ELR (cell line): ENCODE results near the gene PDE4D.

Experiments used
- DNase-seq: peaks from one replicate; pipeline ENCODE4 v3.0.0-alpha.2; 2015; ENCODE audit warnings: low read depth

The PDE4D gene

DNA sequence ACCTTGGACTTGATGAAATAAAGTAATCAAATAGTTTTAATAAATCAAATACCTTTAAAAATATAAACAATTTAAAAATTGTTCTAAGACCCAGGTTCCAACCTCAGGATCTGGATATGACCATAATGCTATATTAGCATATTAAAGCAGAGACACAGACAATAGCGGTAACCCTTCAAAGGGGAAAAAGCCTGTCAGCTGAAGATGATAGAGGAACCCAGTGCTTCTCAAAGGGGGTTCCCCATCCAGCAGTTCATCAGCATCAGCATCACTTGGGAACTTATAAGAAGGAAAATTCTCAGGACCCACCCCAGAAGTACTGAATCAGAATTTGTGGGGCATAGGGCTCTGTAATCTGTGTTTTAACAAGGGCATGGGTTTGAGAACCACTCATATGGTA is 791.1 kb downstream of the PDE4D start:
- no peak for DNase-seq

DNA sequence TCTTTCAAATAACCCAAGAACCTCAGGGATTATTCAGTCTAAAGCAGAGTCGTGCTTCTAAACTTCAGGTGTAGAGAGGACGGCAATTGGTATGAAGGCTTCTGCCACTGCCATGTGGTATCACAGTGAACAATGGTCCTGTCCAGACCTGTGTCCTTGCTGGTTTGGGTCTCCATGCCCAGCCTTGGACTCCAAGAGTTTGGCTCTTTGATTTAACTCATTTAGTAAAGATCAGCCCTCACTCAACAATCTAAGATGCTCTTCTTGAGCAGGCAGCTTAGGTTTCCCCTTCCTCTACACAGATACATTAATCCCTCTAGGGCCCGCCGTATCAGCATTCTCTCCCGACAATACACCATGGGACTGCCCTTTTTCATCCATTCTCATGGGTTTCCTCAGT is 792.7 kb downstream of the PDE4D start:
- DNase-seq, result no peak

DNA sequence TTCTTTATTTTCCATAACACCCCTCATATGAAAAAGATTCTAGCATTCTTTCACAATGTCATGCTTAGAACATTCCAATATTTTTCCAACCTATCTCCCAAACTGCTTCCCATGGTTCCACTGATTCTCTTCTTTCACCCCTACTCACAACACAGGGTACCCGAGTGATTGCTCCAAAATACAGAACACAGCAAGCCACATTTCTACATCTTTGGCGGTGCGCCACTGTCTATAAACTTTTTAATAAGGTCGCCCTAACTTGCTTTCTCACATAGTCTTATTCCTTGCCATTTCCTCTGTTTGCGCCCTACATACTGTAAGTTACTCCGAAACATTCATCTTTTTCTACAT is 793.6 kb downstream of the PDE4D start:
- no peak for DNase-seq

DNA sequence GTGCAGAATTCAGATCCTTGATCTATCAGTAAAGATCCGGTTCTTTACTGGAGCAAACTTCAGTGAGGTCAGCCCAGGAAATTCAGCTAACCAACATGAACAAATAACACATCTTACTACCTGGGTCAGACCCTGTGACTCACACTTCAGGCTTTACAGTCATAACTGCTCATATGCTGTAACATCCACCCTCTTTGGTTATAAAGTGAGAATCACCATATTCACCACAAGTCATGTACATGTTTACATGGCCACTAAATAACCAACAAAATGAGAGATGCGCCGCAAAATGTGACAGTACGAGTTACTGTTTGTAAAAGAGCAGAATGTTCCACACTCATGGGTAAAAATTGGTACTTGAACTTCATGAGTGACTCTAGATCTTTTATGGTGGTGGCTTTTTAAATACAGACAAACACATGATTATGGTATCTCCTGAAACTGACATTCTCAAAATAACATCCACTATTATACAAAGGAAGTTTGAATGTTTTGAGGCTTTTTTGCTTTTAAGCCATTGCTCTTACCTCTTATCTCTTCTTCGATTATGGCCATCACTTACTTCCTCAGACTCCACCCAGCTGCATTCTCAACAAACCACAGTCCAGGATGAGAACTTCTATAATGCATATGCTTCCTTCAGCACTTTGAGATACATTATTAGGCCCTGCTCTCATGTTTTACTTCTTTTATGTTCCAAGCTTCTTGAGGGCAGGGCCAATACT is 794.1 kb downstream of the PDE4D start:
- peak; percentile 96 for DNase-seq

DNA sequence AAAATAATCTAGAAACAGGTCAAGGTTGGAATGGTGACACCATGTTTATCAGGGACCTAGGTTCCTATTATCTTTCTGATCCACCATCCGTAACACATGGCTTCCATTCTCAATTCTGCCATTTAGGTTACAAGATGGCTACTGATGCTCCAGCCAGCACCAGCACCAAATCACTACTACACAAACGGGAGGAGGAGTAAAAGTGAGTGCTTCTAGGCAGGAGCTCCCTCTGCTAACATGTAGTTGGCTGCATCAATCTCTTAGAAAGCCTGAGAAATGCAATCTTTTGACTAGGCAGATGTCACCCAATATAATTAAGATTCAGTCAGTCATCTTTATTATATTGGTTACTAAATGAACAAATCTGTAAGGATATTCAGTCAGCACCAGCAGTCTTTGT is 794.8 kb downstream of the PDE4D start:
- DNase-seq, result no peak

DNA sequence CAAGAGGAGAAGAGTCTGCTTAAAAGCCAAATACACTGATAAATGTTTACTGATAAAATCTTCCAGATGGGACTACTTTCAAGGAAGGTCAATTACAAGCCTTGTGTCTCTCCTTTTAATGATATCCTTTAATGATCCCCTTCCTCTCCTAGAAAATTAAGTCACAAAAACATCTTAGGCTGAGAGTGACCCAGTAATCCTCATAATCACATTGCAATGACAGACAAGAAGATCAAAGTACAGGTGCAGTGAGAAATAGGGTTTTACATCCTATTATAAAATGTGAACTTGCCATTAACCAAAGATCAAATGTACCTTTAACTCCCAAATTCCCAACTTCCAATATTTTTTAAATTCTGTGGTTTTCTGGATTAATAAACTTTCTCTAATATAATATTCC is 795.8 kb downstream of the PDE4D start:
- DNase-seq, result no peak

DNA sequence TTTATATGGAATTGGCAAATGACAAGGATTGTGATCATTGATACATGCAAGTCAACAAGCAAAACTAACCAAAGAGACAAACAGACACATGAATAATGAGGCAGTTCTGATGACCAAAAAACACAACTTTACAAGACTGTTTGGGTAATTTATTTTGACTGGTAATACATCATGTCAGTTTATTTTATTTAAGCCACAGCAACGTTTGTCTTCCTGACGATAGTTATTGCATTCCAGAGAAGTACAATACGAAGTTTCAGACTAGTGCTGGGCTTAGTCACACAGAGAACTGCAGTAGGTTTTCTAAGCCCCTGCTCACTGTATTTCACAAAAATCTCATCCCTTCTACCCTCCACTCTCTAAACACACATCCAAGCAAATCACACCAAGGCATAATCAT is 796.4 kb downstream of the PDE4D start:
- peak; percentile 71 for DNase-seq

DNA sequence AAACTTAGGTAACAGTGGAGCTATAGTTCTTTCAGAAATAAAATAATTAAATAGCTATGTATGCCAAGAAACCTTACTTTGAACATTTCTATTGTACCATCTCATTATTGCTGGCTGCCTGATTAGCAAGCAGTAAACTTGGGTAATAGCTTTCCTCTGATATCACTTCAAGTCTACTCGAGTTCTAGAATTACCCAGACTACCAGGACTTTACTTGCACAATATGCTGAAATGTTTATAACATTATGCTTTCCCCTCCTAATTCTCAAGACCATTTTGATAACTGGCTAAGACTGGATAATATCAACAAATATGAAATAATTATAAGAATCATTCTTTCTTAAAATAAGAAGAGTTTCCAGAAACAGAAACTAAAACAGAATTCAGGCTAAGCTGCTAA is 798.0 kb downstream of the PDE4D start:
- no peak for DNase-seq

DNA sequence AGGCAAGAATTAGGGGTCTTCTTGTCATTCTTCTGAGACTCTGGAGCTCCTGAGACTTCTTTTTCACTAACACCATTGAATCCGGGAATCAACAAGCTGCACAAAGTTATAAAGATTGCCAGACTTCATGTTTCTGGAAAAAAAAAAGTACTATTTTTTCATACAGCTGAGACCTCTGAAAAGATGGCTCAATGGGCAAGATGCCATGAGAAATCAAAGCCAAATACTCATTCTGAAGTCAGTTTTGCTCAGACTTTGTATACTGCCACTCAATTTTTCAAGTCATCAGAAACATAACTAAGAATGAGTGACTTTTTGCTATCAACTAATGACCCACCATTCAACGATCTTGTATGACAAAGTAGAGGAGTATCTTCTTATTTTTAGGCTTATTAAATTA is 798.7 kb downstream of the PDE4D start:
- no peak for DNase-seq

DNA sequence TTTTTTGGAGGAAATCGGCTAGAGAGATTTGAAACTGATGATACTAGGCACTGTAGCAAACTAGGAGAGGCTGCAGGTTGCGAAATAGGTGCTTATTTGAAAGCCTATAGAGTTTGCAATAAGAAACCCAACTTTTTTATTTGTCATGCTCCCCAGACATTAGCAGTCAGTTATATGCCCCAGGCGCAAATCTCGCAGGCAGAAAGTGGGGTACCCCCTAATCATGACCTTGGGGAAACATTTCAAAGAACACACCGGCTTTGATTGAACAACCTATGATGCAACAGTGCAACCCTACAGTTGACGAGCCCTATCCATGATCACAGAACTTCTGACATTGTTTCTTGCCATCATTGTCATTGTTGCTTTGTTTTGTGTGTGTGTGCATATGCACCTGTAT is 800.2 kb downstream of the PDE4D start:
- DNase-seq, result no peak

DNA sequence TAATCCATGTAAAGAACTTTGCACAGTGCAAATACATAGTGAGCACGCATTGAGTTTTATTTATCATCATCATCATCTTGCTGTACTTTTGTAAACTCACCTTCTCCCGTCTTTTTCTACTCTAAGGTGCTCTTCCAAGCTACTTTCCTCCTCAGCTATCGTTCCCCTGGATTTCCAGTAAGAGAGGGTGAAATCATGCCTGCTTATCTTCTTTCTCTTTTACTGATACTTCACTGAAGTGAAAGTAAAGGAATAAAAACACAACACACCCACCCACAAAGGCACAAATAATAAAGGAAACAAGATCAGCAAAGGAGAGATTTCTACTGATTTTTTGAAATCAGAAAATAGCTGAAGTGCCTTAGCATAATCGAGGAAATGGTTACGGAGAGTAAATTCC is 800.8 kb downstream of the PDE4D start:
- no peak for DNase-seq

DNA sequence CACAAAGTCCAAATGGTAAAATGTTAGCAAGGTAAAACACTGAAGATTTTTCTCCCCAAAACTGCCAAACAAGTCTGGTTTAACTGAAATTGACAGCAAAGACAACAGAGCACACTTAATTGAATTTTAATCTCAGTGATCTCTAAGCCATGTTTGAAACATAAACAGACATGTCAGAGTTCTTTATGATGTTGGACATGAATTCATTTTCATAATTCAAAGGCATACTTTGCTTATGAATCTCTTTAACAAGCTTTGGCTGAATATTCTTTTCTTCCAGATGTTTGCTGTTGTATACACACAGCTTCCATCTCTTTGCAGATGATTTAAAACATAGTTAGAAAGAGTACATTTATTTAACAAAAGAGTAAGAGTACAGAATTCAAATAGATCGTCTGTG is 801.6 kb downstream of the PDE4D start:
- no peak for DNase-seq

DNA sequence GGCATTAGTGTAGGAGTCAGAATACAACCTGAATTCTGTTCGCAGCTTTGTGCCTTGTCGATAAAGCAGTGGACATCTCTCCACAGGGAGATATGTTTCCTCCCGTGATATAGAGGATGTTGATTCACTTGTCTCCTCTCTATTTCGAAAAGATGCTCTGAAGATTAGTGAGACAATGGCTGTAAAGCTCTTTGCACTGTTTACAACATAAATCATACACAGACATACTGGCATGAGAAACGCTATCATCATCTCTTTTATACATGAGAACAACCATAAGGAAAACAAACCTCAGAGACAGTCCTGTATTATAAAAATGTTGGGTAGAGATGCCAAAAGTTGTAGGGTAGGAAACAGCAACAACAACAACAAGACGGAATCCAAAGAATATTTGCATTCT is 803.2 kb downstream of the PDE4D start:
- DNase-seq, result no peak

DNA sequence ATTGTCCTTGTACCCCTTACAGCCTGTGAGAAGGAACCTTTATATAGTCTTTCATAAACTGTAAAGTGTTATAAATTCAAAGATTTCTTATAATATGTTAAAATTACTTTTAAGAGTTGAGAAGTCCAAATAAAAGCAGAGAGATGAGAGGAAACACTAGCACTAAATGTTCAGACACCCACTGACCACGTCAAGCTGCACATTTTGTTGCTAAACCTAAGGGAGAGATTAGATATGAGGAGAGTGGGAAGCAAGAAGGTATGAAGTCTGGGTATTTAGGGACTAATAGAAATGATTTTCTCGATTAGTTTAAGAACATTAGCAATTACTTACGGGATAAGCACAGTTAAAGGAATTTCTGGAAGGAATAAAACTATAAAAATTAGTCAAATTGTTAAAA is 803.8 kb downstream of the PDE4D start:
- DNase-seq, result no peak

DNA sequence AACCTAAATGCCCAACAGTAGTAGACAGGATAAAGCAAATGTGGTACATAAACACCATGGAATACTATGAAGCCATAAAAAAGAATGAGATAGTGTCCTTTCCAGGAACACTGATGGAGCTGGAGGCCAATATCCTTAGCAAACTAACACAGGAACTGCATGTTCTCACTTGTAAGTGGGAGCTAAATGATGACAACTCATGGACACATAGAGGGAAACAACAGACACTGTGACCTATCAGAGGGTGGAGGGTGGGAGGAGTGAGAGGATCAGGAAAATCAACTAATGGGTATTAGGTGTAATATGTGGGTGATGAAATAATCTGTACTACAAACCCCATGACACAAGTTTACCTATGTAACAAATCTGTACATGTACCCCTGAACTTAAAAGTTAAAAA is 805.0 kb downstream of the PDE4D start:
- DNase-seq, result no peak

DNA sequence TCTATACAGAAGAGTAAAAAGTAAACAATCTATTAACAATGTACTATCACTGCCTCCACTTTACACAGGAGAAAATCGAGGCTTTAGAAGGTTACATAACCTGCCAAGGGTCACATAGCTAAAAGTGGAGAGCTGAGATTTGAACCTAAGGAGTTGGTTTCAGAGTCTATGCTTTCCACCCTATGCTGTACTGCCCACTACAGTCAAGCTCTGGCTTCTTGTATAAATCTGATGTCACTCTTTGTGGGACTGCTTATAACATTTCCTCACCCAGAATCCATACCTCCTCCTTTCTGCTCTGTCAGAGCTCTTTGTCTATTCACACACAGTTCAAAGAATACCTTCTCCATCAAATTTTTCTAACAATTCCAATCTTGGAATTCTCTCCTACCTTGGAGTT is 807.5 kb downstream of the PDE4D start:
- DNase-seq, result no peak

DNA sequence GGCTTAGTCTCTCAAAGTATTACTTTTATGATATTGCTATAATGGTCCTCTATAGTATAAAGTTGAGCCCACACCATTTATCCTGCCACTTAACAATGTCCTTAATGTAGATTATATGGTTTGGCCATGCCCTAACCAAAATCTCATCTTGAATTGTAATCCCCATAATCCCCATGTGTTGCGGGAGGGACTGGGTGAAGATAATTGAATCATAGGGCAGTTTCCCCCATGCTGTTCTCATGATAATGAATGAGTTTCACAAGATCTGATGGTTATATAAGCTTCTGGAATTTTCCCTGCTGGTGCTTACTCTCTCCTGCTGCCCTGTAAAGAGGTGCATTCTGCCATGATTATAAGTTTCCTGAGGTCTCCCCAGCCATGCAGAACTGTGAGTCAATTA is 811.8 kb downstream of the PDE4D start:
- DNase-seq, result no peak

DNA sequence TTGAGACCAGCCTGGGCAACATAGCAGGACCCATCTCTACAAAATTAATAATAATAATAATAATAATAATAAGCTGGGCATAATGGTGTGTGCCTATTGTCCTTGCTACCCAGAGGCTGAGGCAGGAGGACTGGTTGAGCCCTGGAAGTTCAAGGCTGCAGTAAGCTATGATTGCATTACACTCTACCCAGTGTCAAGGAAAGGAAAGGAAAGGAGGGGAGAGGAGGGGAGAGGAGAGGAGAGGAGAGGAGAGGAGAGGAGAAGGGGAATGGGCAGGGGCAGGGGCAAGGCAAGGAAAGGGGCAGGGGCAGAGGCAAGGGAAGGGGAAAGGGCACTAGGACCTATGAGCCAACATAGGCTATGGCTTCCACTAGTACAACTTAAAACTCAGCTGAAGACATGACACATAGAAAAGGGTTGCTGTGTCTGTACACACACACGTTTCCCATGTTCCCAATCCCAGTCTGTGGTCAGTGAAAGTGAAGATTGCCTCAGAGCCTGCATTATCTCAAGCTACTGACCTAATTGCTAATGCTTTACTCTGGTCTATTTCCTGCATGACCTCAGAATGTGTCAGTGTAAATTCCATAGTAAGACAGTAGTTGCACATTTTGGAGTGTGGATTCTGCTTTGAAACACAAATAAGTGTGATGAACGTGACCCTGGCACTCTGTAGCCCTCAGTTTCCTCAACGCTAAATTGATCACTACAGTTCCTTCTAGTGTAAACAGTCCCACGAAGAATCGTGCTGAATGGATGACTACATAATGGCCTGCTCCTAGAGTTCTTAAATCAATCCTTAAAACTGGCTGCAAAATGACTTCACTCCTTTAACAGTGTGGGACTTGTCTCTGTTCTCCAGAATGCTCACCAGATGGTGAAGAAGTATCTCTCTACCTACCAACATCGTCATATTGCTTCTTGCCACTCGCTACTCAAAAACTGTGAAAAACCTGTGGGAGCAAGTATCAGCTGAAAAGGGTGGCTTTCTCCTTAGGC is 813.6 kb downstream of the PDE4D start:
- peak; percentile 98 for DNase-seq

DNA sequence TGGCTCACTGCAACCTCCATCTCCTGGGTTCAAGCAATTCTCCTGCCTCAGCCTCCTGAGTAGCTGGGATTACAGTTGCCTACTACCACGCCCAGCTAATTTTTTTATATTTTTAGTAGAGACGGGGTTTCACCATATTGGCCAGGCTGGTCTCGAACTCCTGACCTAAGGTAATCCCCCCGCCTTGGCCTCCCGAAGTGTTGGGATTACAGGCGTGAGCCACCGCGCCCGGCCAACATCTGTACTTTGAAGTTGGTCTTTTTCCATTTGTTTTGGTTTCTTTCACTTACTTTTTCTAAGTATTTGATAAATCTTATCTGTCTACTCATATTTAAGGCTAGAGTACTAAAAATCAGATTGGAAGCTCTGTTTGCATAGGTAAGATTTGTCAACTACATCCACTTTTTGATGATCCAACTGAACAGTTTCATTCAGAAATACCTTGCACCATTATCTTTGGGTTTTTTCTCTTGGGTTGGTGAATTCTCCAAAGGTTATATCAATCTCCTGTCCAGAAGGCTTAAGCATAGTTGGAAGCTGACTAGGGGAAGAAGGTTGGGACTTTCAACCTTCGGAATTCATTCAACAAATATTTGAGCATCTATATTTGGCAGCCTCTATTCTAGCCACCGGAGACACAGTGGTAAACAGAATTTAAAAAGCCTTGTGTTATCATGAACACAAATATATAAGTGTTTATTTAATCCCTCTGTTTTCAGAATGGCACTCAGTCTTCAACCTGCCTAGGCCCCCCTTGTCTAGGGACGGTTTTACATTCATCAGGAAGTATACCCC is 821.6 kb downstream of the PDE4D start:
- no peak for DNase-seq

DNA sequence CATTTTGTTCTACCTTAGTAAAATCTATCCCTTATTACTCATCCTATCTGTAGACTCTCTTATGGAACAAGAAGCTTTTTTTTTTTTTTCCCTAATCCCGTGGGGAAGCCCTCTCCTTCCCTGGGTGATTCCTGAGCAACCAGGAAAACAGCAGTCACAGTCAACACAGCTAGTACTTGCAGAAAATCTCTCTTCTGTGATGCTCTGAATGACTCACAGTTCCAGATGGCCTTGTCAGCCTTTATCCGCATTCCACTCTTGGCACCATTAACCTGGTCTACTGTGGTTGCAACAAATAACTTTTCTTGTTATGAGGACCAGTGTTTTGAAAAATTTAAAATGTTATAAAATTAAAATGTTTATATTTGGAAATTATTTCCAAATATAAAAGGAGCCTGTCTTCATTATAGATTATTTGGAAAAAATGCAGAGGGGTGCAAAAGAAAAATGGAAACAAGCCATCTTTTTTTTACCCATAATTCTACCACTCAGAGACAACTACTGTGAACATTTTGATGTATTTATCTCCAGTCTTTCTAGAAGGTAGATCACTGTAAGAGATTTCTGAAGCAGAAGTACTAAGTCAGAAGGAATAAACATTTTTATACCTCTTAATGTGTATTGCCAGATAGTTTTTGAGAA is 824.0 kb downstream of the PDE4D start:
- peak; percentile 96 for DNase-seq

DNA sequence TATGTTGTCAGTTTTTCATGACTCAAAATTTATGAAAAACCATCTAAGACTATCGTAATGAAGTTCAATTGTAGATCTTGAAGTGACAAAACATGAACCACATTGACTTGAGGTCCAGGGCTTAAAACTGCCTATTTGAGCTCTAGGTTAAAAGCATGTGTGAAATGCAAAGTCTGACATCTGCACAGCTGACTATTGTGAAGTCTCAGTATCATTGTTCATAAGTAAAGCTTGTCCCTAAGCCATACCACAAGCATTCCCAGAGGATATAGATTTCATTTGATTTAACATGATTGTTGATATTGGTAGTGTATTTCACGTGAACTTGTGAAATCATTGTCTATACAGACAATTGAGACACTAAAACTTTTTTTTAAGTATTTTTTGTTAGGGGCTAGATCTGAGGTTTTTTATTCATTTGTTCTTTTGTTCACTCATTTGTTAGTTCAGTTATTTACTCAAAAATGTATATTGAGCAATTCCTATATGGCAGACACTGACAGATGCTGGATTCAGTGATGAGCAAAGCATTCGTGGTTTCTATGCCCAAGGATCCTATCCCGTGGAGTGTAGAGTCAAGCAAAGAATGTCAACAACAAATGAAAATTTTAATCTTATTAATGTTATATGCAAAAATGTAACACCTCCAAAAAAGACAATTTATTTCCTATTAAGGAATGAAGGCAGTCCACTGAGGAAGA is 825.4 kb downstream of the PDE4D start:
- DNase-seq, result peak; percentile 49
